Stimulated activated CD8-positive, alpha-beta memory T cell treated with anti-CD3 and anti-CD28 coated beads, Interleukin-15, amount 100 ng/mL, for 48 hours (primary cell): Measurements from ENCODE around the gene KIR2DL3.

Experiments used
- DNase-seq, 2 donors: peaks; one replicate each; pipeline ENCODE4 v3.0.0-alpha.2; 2020; ENCODE audit warnings: low read depth in 2 of 2

The KIR2DL3 gene

GRCh38 chr19:54792814-54793213 is 54.5 kb downstream of the KIR2DL3 start:
- no peak for DNase-seq

- no peak for DNase-seq
Measured at GRCh38 chr19:54795758-54796157, 57.4 kb downstream of the KIR2DL3 start.
